Measurements from ENCODE around the gene SGMS1. TPM values are rescaled to one million over a fixed set of nuclear protein-coding genes. Genes with fewer than 3 reads are reported as not detected.
"Not testable (repeated sequence)": the region's sequence is repeated elsewhere in the genome, so short reads cannot be mapped to it uniquely, and the experiment has no call there.

Gene SGMS1
- total RNA-seq, 1 donor from 2014 or later, result 50.8 TPM

DNA sequence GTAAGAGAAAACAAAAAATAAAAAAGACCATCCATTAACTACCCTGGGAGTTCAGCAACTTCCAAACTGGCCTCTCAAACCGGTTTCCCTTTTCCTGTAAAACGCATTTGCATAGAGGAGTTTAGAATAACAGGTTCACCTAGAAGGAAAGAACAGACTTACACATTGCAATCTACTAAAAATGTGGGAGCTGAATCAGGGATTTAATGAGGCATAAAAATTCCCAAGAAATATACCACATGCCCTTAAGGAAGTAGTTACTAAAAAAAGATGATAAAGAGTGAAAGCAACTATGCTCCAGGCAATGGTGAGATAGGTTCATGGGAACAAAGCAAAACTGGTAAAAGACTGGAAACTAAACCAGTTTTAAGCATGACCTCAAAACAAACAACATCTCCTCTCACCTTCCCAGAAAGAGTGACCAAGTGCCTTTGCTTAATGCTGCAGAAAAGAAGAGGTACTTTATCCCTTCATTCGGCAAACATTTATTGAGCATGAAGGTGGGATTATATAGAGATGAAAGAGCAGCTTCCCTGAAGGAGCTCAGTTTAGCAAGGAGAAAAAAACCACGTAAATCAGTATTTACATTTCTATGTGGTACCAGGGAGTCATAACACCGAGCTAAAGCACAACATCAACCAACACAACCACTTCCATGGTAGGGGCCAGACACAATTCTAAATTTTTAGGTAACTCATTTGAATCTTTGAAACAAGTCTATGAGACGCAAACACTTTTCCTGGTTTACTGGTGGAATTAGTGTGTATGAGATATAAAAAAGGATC lies 152.8 kb downstream of the SGMS1 start:
- no peak for DNase-seq (ENCODE audit: low read depth in 2 of 2)

DNA sequence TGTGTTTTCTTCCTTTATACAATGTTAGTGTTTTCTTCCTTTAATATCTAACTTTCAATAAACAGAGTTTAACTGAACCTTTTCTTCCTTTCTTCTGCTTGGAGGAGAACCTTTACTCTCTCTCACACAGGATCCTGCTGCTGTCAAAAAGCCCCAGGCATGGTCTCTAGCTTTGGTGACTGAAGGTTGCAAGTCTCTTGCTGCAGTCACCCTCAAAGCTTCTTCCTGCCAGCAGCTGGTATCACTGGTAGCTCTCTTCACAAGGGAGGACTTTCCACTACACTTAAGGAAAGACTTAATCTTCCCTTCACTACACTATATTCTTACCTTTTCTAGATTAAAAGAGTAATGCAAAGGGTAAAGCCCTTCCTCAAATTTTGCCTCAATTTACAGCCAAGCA lies 153.4 kb downstream of the SGMS1 start:
- DNase-seq (ENCODE audit: low read depth in 2 of 2), result no peak

DNA sequence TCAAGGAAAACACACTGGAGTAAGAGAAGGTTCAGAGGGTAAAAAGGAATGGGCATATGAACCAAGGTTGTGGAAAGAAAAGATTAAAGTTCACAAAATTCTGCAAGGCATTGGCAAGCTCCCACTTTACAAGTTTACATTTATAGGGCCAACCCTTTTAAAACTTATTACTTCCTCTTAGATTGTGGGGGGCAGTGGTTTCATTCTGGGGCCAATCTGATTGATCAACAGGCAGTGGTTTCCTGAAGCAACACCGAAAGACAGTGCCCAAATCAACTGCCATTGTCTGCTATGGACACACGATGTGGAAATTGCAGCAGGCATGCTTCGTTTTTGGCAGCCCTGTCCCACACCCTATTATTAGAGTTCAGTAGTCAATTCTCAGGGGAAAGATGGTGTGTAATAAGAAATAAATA lies 154.0 kb downstream of the SGMS1 start:
- no peak for DNase-seq (ENCODE audit: low read depth in 2 of 2)

DNA sequence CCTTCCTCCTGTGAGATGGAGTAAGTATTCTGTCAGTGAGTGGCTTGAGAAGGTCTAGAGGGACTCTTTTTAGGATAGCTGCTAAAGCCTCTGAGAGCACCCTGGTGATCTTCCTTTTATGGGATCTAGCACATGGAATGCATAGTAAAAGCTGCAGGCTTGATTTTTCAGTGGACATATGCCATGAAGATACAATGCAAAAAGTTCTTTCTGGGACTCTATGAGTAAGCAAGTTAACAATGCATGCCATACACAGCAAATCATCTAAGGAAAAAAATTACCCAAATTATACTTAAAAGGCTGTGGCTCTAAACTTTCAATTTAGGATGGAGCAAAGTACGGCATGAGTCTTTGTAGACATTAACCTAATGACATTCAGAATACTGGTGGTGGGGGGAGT lies 154.5 kb downstream of the SGMS1 start:
- no peak for DNase-seq (ENCODE audit: low read depth in 2 of 2)

DNA sequence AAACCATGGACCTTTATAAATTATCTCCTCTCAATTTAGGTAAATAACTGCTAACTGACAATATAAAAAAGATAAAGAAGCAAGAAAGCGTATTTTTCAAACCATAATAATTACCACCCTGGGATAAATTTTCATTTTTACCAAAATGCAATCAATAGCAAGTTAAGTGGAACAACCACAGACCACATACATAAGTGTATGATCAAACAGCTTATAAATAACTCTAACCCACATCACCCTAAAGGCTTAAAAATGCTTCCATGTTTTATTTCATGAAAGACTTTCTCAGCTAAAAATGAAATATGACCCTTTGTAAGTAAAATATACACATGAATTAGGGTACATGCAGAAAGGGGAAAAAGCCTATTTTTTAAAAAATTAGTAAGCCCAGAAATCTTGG lies 156.5 kb downstream of the SGMS1 start:
- no peak for DNase-seq (ENCODE audit: low read depth in 2 of 2)

DNA sequence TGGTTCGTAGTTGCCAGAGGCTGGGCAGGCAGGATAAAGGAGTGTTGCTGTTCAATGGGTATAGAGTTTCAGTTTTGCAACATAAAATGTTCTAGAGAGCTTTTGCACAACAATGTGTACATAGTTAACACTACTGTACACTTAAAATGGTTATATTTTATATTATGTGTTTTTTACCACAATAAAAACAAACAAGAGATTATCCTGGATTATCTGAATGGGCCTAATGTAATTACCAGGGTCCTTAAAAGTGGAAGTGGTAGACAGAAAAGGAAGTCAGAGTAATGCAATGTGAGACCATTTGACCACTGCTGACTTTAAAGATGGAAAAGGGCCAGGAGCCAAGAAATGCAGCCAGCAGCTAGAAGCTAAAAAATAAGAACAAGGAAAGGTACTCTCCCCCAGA lies 159.7 kb downstream of the SGMS1 start:
- DNase-seq (ENCODE audit: low read depth in 2 of 2), result no peak

DNA sequence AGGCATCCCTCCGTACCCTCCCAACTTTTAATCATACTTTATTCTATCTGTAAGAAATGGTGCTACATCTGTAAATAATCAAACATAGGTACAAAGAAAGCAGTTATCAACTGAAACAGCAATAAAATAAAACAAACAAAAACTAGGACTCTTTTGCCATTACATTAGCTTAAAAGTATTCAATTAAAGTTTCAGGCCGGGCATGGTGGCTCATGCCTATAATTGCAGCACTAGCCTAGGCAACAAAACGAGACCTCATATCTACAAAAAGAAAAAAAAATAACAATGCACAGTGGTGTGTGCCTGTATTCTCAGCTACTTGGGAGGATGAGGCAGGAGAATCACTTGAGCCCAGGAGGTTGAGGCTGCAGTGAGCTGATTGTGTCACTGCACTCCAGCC lies 161.9 kb downstream of the SGMS1 start:
- DNase-seq (ENCODE audit: low read depth in 2 of 2), result no peak

DNA sequence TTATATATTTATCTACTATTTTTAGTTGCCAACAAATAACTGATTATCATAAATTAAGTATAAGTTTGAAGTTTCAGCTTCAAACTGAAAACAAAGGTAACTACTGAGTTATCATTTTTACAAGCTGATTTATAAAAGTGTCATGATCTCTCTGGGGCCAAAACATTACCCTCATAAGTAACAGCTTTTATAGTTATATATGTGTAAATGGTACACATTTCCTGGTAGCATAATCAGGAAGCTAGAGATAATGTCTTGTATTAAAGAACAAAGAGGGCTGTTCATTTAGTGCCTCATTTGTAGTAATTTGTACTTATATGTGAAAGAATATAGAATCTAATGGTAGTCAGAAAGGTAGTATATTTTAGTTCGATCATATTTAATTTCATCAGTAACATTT lies 162.6 kb downstream of the SGMS1 start:
- DNase-seq (ENCODE audit: low read depth in 2 of 2), result no peak

DNA sequence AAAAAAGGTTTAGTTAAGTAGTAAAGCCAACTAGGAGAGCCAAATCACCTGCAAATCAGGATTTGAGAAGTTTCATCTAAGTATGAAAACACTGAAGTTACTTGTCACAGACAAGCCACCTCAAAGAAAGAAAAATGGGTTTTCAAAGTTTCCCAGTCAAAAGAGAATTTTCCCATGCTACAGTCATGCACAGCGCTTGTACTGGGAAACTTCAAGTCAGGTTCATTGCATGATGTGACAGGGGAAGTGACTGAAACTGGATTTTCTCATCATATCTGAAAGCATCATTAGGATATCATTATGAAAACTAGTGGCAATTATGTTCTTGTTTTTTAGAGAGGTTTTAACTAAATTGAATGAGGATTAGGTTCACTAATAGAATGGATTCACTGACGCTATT lies 167.0 kb downstream of the SGMS1 start:
- DNase-seq (ENCODE audit: low read depth in 2 of 2), result no peak

DNA sequence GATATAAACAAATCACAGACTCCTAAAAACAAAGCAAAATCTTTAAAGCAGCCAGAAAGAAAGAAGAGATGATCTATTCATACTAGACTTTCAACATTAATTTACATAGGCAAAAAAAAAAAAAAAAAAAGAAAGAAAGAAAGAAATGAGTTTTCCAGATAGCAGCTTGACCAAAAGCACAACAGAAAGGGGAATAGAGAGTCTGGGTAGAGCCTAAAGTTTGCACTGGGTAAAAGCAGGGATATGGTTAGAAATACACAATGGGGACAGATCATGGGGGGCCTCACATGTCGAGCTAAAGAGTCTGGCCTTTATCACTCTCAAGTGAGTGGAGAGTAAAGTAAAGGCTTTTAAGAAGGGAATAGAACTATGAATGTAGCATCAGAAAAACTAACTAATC lies 169.8 kb downstream of the SGMS1 start:
- no peak for DNase-seq (ENCODE audit: low read depth in 2 of 2)

DNA sequence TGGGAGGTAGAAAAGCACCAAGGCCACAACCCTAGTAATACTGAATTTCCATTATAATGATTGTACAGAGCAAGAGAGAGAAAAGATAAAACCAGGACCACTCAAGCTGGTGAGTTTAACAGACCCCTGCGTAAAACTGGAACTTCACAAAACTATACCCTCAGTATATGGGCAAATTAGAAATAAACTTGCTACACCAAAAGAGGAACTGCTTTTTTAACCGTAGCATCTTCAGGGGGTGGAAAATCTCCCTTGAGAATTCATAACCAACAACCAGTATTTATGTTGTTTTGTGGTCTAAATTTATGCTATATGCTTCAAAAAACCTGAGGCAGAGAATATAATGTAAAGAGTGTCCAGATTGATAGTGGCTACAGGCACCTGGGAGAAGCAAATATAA lies 171.2 kb downstream of the SGMS1 start:
- no peak for DNase-seq (ENCODE audit: low read depth in 2 of 2)

DNA sequence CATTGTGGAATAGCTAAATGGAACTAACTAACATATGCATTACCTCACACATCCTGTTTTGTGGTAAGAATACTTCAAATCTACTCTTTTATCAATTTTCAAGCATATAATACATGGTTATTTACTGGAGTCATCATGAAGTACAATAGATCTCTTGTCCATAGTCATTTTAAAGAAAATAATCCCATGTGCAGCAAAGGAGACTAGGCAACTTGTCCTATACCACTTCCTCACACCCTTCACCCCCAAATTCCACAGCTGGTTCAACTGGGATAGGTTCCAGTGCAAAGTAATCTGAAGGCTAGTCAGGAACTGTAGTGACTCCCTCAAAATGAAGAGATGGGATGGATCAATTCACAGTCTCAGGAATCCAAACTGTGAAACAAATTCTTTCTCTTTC lies 176.1 kb downstream of the SGMS1 start:
- DNase-seq (ENCODE audit: low read depth in 2 of 2), result no peak

DNA sequence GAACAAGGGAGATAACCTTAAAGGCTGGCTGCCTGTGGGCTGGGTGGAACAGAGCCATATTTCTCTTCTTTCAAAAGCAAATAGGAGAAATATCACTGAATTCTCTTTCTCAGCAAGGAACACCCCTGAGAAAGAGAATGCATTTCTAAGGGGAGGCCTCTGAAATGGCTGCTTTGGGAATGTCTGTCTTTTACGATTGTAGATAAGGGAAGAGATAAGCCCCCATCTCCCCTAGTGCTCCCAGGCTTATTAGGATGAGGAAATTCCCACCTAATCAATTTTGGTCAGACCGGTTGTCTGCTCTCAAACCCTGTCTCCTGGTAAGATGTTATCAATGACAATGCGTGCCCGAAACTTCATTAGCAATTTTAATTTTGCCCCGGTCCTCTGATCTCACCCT lies 178.0 kb downstream of the SGMS1 start:
- not testable (repeated sequence) for DNase-seq (ENCODE audit: low read depth in 2 of 2)

DNA sequence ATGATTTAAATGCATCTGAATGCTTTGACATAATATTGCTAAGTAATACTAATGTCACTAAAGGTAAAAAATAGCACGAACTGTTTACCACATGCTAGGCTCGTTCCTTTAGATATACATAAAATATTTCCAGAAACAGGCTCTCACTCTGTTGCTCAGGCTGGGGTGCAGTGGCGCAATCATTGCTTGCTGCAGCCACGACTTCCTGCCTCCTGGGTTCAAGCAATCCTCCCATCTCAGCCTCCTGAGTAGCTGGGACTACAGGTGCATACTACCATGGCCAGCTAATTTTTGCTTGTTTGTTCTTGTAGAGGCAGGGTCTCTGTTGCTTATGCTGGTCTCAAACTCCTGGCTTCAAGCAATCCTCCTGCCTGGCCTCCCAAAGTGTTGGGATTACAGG lies 183.3 kb downstream of the SGMS1 start:
- DNase-seq (ENCODE audit: low read depth in 2 of 2), result no peak

DNA sequence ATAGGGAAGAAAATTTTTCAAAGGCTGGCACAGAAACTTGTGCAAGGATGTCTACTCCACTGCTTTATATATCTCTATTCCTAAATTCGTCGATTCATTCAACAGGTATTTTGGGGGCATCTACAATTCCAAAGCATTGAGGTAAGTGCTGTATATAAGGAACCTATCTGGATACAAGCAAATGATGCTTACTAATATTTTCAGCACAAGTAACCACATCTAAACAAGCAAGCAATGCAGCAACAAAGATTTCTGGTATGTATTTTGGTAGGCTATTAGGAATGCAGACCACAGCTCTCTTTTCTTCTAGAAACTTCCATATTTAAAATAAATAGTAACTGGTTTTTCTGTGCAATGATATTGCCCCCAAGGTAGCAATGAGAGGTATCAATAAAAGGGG lies 183.9 kb downstream of the SGMS1 start:
- no peak for DNase-seq (ENCODE audit: low read depth in 2 of 2)

DNA sequence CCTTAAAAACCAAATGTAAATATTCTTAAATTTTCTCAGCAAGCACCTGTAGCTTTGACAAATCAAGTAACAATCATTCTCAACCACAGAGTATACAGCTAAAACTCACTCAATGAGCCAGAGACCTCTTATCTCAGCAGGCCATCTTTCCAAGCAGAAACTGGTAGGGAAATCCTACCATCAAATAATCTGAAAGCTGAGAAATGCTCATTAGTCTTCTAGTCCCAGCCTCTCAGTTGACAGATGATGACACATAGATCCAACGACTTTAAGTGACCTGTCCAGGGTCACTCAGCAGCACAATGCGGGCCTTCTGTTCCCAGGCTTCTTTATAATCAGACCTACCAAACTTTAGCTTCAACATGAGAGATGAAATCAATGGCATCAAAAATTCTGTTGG lies 184.6 kb downstream of the SGMS1 start:
- no peak for DNase-seq (ENCODE audit: low read depth in 2 of 2)

DNA sequence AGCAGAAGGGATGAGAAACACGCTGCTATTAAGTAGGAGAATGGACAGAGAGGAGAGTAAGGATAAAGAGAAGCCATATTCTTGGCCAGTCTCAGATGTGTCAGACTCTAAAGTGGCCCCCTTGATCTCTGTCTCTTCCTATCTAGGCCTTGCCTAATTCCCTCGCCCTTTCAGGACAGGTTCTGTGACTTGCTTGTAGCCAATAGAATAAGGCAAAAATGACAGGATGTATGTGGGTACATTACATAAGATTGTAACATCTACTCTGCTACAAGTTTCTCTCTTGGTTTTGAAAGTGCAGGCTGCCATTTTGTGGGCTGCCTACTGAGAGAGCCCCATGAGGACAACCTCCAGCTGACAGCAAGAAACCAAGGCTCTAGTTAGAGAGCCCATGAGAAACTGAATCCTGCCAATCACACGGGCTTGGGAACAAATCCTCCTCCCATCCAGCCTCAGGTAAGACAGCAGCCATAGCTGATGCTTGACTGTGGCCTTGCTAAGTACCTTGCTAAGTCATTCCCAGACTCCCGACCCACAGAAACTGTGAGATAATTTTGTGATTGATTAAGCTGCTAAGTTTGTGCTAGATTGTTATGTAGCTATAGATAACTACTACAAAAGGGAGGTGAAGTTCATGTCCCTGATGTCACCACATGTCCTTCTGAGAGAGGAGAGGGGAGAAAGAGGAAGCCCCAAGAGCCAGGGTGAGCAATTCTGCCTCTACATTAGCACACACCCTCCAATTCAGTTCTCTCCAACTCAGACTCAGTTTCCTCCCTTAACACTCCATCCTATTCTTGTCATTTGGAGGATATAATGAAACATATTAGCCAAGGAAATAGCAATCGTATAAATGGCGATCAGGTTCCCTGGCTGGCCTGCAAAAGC lies 185.5 kb downstream of the SGMS1 start:
- DNase-seq (ENCODE audit: low read depth in 2 of 2), result no peak

DNA sequence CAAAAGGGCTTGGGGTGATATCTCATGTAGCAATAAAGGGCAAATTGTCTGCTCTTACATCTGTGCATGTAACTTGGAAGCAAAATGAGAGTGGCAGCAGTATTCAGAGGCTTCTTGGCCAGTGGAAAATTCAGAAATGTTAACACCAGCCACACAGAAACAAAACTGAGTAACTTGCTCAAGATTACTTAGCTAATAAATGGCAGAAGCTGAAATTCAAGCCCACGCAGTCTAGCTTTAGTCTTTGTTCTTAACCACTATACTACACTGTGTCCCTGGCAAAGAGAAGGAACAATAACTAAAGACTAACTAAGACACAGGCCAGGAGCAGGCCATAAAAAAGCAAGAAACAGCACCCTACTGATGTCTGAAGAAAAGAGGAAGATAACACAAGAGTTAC lies 186.5 kb downstream of the SGMS1 start:
- no peak for DNase-seq (ENCODE audit: low read depth in 2 of 2)

DNA sequence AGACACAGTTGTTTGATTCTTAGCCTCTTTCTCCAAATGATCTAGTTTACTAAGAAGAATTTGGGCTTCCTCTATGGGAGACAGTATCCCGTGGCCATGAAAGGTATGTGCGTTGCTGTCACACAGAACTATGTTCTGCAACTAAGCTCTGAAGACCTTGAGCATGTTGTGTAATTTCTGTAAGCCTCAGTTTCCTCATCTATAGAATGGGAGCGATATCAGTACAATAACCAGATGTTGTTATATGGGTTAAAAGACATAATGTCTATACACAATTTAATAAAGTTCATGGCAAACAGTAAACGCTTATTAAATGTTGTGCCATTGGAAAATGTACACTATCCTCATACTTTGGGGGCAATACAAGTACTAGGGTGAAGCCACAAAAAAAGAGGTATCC lies 187.0 kb downstream of the SGMS1 start:
- DNase-seq (ENCODE audit: low read depth in 2 of 2), result no peak

DNA sequence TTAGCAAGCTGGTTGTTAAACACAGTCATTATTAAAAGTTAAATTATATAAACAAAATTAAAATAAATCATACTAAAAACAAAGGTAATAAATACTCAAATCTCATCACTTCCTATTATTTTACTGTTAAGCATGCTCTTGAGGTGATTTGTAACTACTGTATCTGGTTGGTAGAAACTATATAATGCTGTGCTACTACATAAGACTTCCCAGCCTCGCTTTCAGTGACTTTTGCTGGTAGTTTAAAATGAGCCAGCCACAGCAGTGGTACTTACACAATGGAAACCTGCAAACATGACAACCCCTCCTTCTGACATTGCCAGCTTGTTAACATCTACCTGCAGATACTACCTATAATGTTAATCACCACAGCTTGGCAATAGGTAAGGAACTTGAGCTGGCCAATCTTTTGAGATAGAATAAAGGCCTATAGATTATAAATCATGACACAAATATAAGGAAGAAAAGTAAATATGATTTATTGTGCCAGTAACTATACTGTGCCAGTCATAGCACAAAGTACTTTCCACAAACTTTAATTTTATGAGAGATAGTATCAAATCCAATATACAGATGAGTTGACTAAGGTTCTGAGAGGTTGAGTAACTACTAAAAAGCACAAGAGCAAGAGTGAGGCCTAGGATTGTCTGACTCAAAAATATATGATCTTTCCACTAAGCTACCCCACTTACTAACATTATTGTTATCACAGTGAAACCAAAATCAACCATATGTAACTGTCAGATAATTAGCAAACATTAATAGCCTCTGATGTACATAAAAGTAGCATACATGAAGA lies 191.3 kb downstream of the SGMS1 start:
- no peak for DNase-seq (ENCODE audit: low read depth in 2 of 2)

DNA sequence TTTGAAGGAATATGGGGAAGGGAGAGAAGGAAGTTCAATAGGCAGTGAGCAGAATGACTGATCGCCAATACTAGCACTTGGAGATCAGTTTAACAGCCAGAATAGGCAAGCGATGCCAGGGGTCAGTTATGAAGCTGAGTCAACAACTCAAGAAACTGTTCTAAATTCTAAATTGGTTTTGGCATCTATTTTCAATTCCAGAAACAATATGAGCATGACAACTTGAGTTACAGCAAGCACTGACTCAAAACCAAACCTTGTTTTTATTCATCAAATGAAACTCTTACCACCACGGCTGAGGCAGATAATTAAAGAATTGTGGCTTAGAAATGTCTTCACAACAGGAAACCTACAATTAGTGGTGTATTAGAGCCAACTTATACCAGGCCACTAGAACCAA lies 192.0 kb downstream of the SGMS1 start:
- peak in 1 of 2 donors; percentile 46 for DNase-seq (ENCODE audit: low read depth in 2 of 2)

DNA sequence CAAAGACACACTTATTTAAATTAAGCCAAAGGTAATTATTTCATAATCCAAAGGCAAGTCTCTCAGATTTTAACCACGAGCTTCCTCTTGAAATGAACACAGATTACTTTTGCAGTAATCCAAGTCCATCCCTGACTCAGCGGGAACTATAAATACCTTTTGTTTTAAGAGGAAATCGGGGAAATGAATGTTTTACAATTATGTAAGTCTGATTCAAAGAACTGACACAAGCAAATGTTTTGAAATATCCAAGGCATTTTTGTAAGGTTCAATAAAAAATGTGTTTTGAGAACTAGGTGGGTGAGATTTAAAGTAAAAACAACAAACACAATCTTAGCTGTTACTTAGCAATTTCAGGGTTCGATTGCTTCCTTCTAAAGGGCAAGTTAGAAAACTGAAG lies 192.6 kb downstream of the SGMS1 start:
- peak; percentile 41 to 70 for DNase-seq (ENCODE audit: low read depth in 2 of 2)
